ENCODE measurements around the gene SLC22A17.

DNA sequence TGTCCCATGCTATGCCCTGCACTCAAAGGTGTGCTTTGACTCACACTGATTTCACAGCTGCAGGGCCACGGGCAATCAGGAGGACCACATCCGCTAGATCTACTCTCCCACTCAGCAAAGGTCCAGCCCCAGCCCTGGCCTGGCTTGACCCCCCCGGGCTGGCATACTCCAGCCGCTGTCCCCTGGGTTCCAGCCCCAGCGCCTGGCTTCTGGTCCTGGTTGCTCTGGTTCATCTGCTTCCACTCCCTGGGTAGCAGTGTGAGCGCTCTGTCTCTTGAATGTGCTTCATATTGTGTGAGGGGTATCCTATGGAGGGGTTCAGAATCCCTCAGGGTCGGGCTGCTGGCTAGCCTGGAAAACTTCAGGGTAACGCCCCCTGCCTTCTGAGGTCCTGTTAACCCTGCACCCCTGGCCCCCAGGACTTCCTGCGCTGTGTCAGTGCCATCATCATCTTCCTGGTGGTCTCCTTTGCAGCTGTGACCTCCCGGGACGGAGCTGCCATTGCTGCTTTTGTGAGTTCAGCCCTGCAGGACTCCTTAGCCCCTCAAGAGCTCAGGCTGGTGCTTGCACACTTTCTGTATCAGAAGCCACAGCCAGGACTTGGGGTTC lies 26.0 kb upstream of the SLC22A17 start:
- TF ChIP-seq, protein P1, sequence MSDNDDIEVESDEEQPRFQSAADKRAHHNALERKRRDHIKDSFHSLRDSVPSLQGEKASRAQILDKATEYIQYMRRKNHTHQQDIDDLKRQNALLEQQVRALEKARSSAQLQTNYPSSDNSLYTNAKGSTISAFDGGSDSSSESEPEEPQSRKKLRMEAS (IDR thresholded peaks at IDR 0.05): no peak
- TF ChIP-seq, protein P2, sequence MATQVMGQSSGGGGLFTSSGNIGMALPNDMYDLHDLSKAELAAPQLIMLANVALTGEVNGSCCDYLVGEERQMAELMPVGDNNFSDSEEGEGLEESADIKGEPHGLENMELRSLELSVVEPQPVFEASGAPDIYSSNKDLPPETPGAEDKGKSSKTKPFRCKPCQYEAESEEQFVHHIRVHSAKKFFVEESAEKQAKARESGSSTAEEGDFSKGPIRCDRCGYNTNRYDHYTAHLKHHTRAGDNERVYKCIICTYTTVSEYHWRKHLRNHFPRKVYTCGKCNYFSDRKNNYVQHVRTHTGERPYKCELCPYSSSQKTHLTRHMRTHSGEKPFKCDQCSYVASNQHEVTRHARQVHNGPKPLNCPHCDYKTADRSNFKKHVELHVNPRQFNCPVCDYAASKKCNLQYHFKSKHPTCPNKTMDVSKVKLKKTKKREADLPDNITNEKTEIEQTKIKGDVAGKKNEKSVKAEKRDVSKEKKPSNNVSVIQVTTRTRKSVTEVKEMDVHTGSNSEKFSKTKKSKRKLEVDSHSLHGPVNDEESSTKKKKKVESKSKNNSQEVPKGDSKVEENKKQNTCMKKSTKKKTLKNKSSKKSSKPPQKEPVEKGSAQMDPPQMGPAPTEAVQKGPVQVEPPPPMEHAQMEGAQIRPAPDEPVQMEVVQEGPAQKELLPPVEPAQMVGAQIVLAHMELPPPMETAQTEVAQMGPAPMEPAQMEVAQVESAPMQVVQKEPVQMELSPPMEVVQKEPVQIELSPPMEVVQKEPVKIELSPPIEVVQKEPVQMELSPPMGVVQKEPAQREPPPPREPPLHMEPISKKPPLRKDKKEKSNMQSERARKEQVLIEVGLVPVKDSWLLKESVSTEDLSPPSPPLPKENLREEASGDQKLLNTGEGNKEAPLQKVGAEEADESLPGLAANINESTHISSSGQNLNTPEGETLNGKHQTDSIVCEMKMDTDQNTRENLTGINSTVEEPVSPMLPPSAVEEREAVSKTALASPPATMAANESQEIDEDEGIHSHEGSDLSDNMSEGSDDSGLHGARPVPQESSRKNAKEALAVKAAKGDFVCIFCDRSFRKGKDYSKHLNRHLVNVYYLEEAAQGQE (IDR thresholded peaks at IDR 0.05): no peak
- TF ChIP-seq, protein P3, sequence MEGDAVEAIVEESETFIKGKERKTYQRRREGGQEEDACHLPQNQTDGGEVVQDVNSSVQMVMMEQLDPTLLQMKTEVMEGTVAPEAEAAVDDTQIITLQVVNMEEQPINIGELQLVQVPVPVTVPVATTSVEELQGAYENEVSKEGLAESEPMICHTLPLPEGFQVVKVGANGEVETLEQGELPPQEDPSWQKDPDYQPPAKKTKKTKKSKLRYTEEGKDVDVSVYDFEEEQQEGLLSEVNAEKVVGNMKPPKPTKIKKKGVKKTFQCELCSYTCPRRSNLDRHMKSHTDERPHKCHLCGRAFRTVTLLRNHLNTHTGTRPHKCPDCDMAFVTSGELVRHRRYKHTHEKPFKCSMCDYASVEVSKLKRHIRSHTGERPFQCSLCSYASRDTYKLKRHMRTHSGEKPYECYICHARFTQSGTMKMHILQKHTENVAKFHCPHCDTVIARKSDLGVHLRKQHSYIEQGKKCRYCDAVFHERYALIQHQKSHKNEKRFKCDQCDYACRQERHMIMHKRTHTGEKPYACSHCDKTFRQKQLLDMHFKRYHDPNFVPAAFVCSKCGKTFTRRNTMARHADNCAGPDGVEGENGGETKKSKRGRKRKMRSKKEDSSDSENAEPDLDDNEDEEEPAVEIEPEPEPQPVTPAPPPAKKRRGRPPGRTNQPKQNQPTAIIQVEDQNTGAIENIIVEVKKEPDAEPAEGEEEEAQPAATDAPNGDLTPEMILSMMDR (IDR thresholded peaks at IDR 0.05; ENCODE audit: low read depth, low read length, missing input control): no peak
- TF ChIP-seq SP1 (IDR thresholded peaks at IDR 0.05) (no peak), YY1 (IDR thresholded peaks at IDR 0.05) (no peak), TAF1 (conservative IDR thresholded peaks at IDR 0.05) (no peak), GABPA (IDR thresholded peaks at IDR 0.05 in 1 of 2, conservative IDR thresholded peaks at IDR 0.05 in 1 of 2) (no peak)
- TF ChIP-seq, protein P4, sequence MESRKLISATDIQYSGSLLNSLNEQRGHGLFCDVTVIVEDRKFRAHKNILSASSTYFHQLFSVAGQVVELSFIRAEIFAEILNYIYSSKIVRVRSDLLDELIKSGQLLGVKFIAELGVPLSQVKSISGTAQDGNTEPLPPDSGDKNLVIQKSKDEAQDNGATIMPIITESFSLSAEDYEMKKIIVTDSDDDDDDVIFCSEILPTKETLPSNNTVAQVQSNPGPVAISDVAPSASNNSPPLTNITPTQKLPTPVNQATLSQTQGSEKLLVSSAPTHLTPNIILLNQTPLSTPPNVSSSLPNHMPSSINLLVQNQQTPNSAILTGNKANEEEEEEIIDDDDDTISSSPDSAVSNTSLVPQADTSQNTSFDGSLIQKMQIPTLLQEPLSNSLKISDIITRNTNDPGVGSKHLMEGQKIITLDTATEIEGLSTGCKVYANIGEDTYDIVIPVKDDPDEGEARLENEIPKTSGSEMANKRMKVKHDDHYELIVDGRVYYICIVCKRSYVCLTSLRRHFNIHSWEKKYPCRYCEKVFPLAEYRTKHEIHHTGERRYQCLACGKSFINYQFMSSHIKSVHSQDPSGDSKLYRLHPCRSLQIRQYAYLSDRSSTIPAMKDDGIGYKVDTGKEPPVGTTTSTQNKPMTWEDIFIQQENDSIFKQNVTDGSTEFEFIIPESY (IDR thresholded peaks at IDR 0.05): no peak
